Progenitor cell of endocrine pancreas (in vitro differentiated cells): ENCODE measurements around the gene STXBP4. TPM values are rescaled to one million over a fixed set of nuclear protein-coding genes. Genes with fewer than 3 reads are reported as not detected.

Experiments
- DNase-seq: peaks from one replicate; pipeline ENCODE4 v3.0.0; 2021; ENCODE audit warnings: low spot score; ENCODE audit not compliant: unreplicated experiment
- H3K27ac Mint-ChIP-seq: 2 replicates; pipeline ENCODE4 v1.8.0; 2021; ENCODE audit warnings: mild to moderate bottlenecking, moderate library complexity, mixed read lengths
- H3K27me3 Mint-ChIP-seq: 2 replicates; pipeline ENCODE4 v1.8.0; 2021; ENCODE audit warnings: mixed read lengths
- H3K36me3 Mint-ChIP-seq: 2 replicates; pipeline ENCODE4 v1.8.0; 2022; ENCODE audit warnings: mixed read lengths; ENCODE audit not compliant: insufficient read depth
- H3K4me1 Mint-ChIP-seq: 2 replicates; pipeline ENCODE4 v1.8.0; 2021; ENCODE audit warnings: low read depth, mixed read lengths
- H3K4me3 Mint-ChIP-seq: 2 replicates; pipeline ENCODE4 v1.8.0; 2021; ENCODE audit warnings: low read depth, mild to moderate bottlenecking, moderate library complexity, mixed read lengths
- H3K9me3 Mint-ChIP-seq: 2 replicates; pipeline ENCODE4 v1.8.0; 2021; ENCODE audit warnings: low read depth, mixed read lengths
- total RNA-seq: library from RNA; stranded (reverse); gene quantifications from 2 replicates; pipeline ENCODE4 v1.2.1, GENCODE V29; 2021
- TF ChIP-seq, protein P1 (sequence below): fragments of 200-600 bp; sonication (generic); IDR thresholded peaks from one replicate; pipeline ENCODE4 v1.5.0; 2021; ENCODE audit warnings: antibody characterized with exemption, mild to moderate bottlenecking; ENCODE audit not compliant: unreplicated experiment

Gene STXBP4
- total RNA-seq, 1 donor from 2014 or later = 45.0 TPM

DNA sequence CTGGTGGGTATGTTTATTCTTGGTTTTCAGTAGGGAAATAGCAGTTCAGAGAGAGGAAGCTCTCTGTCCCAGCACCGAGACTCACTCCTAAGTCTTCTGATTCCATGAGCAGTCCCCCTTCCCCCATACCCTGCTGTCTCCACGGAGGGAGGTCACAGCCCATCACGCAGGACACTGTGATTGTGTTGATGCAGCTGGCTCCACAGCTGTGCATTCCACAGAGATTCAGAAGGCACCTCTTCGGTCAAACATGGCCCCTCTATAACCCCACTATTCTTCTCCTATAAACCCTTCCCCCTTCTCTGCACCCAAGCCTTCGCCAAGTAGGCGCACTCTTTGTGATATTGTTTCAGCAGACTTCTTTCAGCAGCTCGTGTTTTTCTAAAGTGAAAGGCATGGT lies 191.9 kb downstream of the STXBP4 start:
- Mint-ChIP-seq H3K27me3 (no peaks in the 10 kb centered on the region), H3K27ac (no peak overlapping the region), H3K4me1 (no peaks in the 10 kb centered on the region), H3K9me3 (no peaks in the 10 kb centered on the region), H3K4me3 (no peak overlapping the region), H3K36me3 (peaks cover 16% of the 10 kb centered on the region)
- TF ChIP-seq, protein P1, sequence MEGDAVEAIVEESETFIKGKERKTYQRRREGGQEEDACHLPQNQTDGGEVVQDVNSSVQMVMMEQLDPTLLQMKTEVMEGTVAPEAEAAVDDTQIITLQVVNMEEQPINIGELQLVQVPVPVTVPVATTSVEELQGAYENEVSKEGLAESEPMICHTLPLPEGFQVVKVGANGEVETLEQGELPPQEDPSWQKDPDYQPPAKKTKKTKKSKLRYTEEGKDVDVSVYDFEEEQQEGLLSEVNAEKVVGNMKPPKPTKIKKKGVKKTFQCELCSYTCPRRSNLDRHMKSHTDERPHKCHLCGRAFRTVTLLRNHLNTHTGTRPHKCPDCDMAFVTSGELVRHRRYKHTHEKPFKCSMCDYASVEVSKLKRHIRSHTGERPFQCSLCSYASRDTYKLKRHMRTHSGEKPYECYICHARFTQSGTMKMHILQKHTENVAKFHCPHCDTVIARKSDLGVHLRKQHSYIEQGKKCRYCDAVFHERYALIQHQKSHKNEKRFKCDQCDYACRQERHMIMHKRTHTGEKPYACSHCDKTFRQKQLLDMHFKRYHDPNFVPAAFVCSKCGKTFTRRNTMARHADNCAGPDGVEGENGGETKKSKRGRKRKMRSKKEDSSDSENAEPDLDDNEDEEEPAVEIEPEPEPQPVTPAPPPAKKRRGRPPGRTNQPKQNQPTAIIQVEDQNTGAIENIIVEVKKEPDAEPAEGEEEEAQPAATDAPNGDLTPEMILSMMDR = no peak
- DNase-seq = no peak

DNA sequence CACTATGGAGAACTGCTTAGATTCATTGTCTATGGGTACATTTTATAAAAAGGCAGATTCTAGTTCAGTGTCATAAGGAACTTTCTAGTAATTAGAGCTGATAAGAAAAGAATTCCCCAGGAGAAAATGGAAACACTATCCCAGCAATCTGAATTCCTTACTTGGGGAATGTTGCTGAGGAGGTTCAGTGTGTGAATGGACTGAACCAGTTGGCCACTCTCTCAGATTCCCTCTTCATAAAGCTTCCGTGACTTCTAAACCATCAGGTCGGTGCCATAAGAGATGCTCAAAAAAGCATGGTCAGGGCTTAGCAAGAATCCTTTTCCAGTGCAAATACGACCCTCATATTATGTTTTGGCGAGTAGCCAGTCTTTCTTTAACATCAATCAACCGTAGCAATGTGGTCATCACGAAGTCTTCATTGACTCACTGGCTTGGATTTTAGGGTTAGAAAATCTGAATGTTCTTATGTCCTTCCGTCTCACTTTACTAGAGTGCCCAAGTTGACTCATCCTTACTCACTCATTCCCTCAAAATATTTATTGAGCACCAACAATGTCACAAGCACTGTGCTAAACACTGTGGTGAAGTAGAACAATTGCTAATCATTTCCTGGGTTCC lies 193.5 kb downstream of the STXBP4 start:
- TF ChIP-seq, protein P1 = no peak
- H3K27me3 Mint-ChIP-seq = no peaks in the 10 kb centered on the region
- DNase-seq = no peak
- H3K36me3 Mint-ChIP-seq = peaks cover 17% of the 10 kb centered on the region
- H3K9me3 Mint-ChIP-seq = no peaks in the 10 kb centered on the region
- H3K27ac Mint-ChIP-seq = no peak overlapping the region
- no peak overlapping the region for H3K4me3 Mint-ChIP-seq
- no peaks in the 10 kb centered on the region for H3K4me1 Mint-ChIP-seq

DNA sequence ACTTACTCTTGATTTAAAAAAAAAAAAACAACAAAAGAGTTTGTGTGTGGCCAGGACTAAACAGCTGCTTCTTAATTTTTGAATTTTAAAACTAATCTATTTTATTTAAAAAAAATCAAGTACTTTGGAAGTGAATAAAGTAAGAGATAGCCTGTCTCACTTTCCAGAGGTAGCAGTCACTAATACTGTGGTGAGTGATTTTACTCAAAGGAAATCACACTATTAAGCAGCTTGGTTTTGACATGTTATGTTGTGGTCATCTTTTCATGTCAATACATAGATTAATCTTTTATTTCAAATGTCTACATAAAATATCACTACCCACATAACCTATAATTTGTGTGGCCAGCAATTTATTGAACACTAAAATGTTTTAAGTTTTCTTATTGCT lies 194.0 kb downstream of the STXBP4 start:
- Mint-ChIP-seq H3K4me3 (no peak overlapping the region), H3K9me3 (no peaks in the 10 kb centered on the region), H3K36me3 (peaks cover 17% of the 10 kb centered on the region), H3K4me1 (no peaks in the 10 kb centered on the region), H3K27me3 (no peaks in the 10 kb centered on the region), H3K27ac (no peak overlapping the region)
- TF ChIP-seq, protein P1 = no peak
- no peak for DNase-seq

DNA sequence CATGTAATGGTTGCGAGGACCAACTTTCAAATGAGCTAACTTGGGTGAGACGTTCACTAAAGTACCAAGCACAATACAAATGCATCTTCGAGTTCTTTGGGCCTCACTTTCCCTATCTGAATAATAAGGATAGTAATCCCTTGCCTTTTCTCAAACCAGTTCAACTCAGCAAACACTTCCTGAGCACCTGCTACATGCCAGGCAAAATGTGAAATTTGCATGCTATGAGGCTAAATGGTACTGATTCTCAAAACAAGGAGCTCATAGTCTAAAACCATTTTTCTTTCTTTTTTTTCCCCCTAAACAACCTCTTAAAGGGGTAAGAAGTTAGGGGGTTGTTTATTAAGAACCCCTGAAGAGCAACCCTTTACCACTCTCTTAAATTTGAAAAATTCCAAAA lies 194.8 kb downstream of the STXBP4 start:
- Mint-ChIP-seq H3K27ac (no peak overlapping the region), H3K4me3 (no peak overlapping the region), H3K36me3 (peaks cover 18% of the 10 kb centered on the region), H3K27me3 (no peaks in the 10 kb centered on the region), H3K4me1 (no peaks in the 10 kb centered on the region), H3K9me3 (no peaks in the 10 kb centered on the region)
- TF ChIP-seq, protein P1 = no peak
- DNase-seq = no peak

DNA sequence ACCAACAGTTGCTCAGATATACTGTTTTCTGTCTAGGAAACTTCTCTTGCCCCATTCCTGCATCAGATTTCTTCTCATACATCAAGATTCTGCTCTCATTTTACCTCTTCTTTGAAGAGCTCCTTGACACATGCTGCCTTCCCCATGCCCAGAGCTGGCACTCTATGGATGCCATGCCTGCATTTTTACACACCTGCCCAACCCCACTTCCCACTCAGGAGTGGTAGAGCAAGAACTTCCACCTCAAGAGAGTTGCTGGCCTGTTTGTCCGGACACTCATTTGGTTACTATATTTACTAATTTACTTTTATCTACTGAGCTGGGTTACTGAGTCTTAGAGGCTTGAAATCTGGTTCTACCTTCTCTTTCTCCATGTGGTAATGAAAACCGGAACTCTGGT lies 197.9 kb downstream of the STXBP4 start:
- TF ChIP-seq, protein P1 = no peak
- no peaks in the 10 kb centered on the region for H3K27me3 Mint-ChIP-seq
- H3K9me3 Mint-ChIP-seq = no peaks in the 10 kb centered on the region
- H3K4me1 Mint-ChIP-seq = no peaks in the 10 kb centered on the region
- H3K27ac Mint-ChIP-seq = no peak overlapping the region
- no peak for DNase-seq
- H3K4me3 Mint-ChIP-seq = no peak overlapping the region
- H3K36me3 Mint-ChIP-seq = peaks cover 17% of the 10 kb centered on the region
